Stimulated activated CD8-positive, alpha-beta memory T cell treated with anti-CD3 and anti-CD28 coated beads, Interleukin-7, amount 100 ng/mL, for 24 hours (primary cell): ENCODE results near the gene CMYA5.
"Not testable (repeated sequence)": the region's sequence is repeated elsewhere in the genome, so short reads cannot be mapped to it uniquely, and the experiment has no call there.

Experiments
- DNase-seq: peaks from one replicate; pipeline ENCODE4 v3.0.0-alpha.2; 2020; ENCODE audit warnings: low read depth

CMYA5 gene

DNA sequence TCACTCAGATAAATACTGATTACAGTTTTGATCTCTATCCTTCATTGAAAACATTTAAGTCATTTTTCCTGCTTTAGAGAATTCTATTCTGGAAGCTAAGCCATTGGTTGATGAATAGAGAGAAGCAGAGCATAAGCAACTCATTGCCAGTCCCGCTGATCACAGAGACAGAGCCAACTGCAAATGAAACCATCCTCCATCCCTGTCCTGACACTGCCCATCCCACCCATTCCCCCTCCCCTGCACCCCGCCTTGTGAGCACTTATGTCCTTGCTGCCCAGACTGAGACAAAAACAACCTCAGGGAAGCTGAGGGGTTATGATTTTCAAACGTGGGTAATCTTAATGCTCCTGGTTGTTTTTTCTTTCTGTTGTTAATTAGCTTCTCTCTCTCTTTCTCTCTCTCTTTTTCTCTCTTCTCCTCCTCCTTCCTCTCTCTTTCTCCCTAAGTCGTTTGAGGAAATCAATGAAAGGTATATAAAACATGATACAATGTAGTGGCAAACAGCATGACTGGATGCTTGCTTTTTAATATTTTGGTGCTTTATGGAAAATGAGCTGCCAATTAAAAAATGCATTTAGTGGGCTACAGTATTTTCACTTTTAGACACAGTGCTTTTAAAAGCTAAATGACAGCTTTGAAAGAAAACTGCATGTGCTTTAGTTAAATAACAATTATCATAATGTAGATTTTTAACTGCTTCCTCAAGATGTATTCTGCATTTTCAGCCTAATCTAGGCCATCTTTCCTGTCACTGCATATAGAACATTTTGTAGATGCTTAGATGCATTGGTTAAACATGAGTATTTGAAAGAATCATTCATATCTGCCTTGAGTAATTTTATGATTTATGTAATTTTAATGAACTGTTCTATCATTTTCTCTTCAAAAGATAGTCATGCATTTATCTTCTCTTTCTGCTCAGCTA is 57.3 kb downstream of the CMYA5 start:
- no peak for DNase-seq

DNA sequence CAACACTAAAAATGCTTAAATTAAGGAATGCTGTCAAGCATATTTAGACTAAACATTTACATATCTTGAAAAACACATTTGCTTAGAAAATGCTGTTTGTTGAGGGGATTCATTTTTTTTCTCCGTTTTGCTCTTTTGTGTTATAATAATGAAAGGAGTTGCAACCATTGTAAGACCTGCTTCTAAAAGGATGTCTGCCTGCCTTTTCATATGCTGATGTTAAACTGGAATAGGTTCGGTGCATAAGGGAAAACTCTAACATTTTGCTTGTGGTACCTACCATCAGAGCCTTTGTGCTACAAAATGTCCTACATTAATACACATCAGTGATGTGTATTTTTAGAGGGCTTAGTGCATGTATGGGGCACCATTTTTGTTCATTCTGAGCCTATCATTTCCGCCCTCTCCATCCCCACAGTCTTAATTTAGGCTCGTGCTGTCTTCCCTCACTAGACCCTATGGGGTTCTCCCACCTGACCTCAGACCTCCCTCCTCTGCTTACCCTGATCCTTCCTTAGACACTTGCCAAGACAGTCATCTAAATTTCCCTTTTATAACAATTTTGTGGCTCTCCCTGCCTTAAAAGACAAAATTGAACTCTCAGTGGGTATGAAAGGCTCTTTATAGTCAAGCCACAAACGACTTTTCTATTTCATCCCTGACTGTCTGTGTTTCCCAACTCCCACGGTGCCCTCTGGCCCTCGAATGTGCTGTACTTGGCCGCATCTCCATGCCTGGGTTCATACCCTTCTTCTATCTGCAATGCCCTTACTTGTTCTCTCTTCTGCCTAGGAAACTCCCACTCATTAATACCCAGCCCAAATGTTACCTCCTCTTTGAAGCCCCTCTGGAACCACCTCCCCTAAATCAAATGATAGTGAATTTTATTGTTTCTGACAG is 61.2 kb downstream of the CMYA5 start:
- no peak for DNase-seq

DNA sequence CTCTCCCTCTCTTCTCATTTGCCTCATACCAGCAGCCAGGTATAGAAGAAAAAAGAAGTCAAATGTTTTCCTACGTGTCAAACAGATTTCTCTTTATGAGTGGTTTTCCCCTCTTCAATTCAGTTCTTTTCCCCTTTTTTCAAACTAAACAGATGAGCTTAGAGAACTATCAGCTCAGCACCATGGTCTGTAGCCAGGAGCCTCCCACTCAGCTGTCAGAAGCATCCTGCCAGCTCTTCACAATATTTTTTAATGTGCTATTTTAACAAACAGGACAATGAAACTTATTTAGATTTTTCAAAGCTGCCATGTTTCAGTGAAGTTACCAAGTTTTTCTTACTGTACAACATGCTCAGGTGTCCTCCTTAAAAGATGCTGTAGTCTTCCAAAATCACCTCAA is 63.5 kb downstream of the CMYA5 start:
- DNase-seq, result no peak

DNA sequence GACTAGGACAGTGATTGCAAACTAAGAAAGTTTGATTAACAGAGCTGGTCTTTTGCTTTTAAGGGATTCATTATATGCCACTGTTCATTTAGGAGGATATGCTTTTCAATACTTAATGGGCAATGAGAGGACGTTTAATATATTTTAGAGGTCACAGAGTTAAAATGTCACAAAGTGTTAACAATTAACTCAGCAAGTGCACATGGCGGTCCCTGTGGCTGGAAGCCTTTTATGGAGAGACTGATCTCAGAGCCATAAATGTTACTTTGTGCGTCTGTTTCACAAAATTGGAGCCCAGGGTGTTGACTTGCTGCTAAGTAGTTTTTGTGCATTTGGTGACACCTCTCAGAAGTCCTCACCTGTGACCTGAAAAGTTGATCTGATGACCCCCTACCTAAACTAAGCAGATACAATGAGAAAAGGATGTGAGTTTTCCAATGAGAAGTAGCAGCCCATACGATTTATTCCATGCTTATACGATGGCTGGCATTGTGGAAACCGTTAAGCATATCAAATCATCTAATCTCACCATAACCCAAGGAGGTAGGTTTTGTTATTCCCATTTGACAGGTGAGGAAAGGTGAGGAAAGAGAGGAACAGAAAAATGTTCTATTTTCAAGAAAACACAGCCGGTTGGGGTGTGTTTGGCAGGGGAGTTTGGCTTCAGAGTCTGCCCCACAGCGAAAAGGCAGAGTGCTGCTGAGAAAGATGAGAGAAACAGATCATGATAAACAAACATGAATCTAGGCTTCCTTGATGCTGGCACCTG is 64.4 kb downstream of the CMYA5 start:
- no peak for DNase-seq

DNA sequence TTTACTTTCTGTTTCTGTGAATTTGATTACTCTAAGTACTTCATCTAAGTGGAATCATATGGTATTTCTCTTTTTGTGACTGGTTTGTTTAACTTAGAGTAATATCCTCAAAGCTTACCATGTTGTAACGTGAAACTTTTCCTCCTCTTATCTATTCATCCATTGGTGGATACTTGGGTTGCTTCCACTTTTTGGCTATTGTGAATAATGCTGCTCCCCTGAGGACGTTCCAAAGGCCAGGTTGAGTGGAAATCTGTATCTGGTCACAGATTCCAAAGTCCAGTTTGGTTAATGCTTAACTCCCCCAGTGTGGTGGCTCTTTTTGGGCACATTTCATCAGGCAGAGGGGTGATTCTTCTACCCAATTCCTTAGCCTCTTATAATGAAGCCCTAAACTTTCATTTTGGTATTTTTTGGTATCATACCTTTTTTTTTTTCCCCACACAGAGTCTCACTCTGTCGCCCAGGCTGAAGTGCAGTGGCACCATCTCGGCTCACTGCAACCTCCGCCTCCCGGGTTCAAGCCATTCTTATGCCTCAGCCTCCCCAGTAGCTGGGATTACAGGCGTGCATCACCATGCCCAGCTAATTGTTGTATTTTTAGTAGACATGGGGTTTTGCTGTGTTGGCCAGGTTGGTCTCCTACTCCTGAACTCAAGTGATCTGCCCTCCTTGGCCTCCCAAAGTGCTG is 65.4 kb downstream of the CMYA5 start:
- DNase-seq, result no peak

DNA sequence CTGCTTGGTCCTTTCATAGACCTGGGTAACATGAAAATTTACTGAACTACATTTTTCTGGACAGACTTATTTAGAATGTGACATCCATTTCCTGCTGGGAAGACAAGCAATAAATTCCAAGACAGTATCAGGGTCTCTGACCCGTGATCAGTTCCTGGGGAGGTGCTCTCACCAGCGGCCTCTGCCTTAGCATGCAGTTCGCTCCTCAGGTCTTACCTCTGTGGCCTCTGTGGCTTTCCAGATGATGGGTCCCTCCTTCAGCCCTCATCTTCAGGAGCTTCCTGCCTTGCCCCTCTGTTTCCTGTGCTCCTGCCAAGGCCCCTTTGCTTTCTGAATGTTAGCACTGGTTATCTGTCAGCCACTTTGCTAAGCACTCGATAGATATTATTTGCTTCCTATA is 66.4 kb downstream of the CMYA5 start:
- DNase-seq, result no peak

DNA sequence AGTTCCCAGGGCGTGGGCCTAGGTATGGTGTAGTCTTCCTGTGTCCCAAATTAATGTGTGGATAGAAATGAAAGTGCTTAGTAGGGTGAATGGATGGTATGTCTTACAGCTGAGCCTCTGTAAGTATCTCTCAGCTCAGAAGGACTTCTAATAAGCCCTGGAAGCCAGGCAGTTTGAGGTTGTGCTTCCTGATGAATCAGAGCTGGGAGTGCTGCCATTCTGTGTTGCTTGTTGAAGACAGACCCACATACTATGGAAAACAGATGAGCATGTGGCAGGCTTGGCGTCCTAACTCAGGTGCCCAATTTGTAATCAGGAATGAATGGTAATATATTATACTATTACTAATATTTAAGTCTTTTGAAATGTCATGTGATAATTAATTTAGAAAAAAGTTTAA is 69.8 kb downstream of the CMYA5 start:
- DNase-seq, result no peak

DNA sequence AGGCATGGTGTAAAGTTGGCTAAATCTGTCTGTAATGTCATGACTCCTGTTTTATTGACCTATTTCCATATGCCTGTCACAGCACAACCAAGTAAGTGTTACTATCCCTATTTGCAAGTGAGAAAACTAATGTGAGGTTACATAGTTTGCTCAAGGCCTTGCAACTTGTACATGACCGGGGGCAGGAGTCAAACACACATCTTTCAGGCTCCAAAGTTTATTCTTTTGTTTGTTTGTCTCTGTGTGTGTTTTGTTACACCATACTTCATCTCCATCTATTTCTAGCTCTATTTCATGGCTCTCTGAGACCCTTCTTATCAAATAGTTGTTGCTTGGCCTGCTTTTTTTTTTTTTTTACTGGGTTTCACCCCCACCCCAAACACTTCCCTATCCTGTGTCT is 70.2 kb downstream of the CMYA5 start:
- DNase-seq, result no peak

DNA sequence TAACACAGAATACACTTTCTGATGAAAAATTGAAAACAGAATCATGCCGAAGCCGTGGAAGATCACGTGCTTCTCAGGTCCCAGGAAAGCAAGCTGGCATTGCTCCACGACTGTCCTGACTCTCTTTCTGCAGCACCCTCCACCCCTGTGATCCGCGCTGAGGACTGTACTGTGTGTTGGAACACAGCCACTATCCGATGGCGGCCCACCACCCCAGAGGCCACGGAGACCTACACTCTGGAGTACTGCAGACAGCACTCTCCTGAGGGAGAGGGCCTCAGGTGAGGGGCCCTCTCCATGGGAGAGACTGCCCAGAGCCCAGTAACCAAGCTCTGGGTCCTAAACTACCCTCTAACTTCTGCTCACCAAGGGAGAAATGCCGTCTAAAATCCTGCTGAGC is 73.3 kb downstream of the CMYA5 start:
- no peak for DNase-seq

DNA sequence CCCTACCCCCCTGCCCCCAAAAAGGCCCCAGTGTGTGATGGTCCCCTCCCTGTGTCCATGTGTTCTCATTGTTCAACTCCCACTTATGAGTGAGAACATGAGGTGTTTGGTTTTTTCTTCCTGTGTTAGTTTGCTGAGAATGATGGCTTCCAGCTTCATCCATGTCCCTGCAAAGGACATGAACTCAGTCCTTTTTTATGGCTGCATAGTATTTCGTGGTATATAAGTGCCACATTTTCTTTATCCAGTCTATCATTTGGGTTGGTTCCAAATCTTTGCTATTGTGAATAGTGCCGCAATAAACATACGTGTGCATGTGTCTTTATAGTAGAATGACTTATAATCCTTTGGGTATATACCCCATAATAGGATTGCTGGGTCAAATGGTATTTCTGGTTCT is 74.5 kb downstream of the CMYA5 start:
- DNase-seq, result not testable (repeated sequence)

DNA sequence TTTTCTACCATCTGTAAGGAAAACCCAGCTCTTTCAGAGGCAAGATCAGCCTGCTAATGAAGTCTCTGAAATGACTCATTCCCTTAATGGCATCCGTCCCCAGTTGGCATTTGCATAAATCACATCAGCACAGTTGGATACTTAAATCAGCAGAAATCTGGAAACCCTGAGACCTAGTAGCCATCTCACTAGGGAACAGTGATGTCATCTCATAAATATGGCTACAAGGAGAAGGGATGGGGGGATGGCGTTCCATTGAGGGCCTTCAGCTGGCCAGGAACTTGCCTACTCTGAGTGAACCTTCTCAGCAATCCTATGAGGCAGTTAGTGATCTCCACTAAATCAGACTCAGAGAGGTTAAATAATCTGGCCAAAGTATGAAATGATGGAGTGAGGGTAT is 81.8 kb downstream of the CMYA5 start:
- no peak for DNase-seq

DNA sequence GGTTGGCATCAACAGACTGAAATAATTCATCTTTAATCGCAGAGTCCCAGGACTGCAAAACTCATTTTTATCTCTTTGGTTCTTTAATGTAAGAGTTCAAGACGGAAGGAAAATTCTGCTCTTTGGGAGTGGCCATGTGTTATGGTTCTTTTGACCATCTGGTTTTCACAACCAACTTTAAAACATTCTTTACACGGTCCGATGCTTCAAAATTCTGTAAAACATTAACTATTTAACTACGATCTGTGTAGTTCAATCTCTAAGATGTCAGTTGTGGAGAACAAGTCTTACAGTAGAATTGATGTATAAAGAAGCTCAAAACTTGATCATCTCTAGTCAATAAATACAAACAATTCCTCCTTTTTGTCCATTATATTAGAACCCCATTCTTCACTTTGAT is 83.0 kb downstream of the CMYA5 start:
- DNase-seq, result no peak

DNA sequence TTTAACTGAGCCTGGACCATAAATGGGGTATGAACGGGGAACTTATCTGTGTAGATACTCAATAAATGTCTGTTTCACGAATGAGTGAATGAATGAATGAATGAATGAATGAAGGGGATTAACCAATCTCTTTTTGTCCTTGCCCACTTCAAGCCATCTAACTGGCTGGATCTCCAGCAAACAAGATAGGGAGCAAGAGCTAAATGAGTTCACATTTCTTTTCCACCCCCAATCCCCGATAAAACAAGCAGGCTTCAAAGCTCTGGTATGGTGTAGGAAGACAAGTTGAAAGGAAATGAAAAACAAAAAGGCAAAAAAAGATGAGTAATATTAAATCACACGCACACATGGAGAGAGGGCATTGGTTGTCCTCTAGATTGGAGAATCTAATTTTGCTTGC is 84.0 kb downstream of the CMYA5 start:
- no peak for DNase-seq

DNA sequence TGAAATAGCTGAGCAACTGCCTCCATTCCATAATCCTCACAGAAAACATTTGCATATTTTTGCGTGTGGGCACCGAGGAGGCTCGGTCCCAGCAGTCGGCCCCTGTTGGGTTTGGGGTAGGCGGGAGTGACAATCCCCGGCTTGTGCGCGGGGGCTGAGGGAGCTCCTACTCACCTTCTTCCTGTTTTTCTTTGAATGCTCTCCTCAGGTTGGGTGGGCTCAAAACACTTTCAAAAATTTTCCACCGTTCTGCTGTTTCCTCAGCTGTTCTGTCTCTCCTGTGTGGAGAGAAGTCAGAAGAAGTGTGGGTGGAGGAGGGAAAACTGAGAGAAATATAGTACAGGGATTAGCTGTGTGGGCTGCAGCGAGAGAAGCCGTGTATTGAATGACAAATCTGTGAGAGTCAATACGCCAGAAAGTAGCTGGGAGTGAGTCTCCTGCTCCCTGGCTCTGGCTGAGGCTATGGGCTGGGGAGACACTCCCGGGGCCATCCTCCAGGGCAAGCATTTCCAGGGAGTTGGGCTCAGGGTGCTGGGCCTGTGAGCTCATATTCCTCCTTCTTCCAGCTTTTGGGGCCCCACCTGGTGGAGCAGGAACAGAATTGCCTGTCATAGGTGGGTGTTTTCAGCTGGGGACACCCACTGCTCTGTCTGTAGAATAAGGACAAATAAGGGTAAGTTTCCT is 84.7 kb downstream of the CMYA5 start:
- no peak for DNase-seq

DNA sequence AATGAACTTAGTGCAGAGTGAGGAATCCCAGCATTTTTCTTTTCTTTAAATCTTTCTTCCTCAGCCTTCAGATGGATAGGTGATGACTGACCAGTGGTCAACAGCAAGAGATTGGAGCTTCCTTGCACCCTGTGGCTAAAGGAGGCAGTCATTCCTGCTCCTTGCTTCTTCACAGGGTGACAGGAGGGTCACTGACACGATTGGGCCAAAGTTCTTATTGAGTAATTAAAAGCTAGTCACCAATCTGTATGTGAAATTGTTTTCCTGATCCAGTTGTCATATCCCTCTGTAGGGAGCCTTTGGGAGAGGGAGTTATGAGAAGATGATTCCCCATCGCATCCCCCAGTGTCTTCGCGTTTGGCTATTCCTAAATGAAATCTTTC is 85.2 kb downstream of the CMYA5 start:
- no peak for DNase-seq

DNA sequence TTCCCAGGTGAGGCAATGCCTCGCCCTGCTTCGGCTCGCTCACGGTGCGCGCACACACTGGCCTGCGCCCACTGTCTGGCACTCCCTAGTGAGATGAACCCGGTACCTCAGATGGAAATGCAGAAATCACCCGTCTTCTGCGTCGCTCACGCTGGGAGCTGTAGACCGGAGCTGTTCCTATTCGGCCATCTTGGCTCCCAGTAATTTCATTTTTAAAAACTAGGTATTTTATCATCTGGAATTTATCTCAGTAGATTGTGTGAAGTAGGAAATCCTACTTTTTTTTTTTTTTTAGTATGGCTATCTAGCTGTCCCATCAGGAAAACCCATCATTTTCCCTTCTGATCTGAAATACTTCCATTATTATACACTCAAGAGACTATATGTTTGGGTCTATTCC is 95.1 kb downstream of the CMYA5 start:
- not testable (repeated sequence) for DNase-seq

DNA sequence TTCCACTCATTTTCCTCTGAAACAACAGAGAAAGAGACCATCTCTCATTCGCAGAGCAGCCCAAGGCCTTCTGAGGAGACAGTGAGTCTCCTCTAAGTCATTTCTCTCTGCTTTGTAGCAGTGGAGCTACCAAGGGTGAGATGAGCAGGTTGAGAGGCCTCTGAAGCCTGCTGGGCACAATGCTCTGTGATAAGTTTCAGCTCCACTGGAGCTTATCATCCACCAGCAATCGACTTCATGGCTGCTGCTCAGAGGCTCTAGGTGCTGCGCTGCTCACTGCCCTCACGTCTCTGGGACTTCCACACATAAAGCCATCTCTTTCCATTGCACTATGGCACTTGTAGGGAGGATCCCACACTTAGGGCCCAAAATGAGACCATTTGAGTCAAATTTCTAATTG is 96.3 kb downstream of the CMYA5 start:
- DNase-seq, result no peak

DNA sequence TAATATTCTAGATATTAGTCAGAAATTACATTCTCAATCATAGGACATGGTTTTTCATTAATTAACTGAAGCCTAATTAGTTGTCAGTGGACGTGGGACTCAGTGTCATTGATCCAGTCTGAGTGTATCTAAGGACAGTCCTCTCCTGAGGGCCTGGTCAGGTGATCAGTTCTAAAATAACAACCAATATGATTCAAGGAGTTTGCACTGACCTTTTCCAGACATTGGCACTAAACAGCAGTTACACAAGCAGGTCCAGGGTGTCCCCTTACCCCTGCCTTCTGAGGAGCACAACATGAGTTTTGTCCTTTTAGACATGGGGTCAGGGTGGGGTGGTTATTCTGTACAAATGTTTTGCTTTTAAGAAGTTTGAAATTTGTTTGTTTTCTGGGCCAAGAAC is 97.8 kb downstream of the CMYA5 start:
- DNase-seq, result no peak

DNA sequence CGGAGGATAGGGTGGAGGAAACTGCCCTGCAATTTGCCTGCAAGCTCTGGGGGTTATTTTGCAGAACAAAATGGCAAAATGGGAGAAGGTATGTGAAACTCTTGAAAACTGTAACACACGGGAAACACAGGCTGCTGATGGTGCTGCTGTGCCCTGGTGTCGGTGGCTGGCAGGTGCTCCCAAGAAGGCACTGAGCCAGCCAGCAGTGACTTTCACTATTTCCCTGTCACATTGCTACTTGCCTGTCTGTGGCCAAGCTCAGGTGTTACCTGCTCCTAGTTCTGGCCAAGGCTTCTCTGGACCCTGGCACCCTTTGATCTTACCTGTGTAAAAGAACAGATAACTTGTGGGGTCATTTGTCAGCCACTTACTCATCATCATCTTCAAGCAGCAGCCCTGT is 102.2 kb downstream of the CMYA5 start:
- DNase-seq, result no peak

DNA sequence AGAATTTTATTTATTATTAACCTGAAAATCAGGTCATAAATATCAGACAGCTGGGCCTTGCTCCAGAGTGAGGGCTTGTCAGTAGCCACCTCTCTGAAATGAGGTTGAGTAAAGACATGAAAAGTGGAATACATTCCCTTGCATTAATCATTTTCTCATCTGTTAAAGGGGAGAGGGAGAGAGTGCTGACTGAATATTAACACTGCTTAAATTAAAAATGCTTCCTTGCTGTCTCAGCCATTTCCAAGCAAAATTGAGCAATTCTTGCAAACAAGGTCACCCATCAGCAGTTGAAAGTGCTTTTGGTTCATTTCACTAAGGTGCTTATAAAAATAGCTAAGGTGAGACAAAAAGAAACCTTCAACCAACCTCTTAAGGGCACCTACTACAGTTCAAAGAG is 102.8 kb downstream of the CMYA5 start:
- no peak for DNase-seq

DNA sequence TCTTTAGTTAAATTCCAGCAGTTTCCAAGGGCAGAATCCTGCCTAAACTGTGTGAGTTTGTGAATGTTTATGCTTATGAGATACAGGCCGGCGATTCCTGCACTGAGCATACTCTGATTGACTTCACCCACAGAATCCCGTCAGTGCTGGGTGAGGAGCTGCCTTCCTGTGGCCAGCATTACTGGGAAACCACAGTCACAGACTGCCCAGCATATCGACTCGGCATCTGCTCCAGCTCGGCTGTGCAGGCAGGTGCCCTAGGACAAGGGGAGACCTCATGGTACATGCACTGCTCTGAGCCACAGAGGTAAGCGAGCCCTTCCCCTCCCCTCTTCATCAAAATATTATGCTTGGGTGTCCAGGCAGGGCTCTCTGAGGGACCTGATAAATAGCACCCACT is 103.7 kb downstream of the CMYA5 start:
- no peak for DNase-seq
